PC-3 (cell line): ENCODE data around the gene PTPN23. TPM values are rescaled to one million over a fixed set of nuclear protein-coding genes. Genes with fewer than 3 reads are reported as not detected.

Experiments used
- ATAC-seq: fragments of 200-7000 bp; cut with Tn5 transposase; 2 replicates; pipeline ENCODE4 v1.9.1; 2020; ENCODE audit warnings: mild to moderate bottlenecking, moderate library complexity
- BruUV-seq: library from RNA; stranded (reverse); fragments of 400-500 nt; replicated peaks from 2 replicates; lab custom pipeline; 2021; lab: Mats Ljungman, UMichigan
- CTCF ChIA-PET: fragments of 300-600 bp; sonication (Branson Sonifier 250); formaldehyde crosslinking; loops from one replicate; lab custom pipeline; 2022; ENCODE audit warnings: antibody characterized with exemption; lab: Charles Lee
- POLR2A ChIA-PET: fragments of 300-600 bp; sonication (Branson Sonifier 250); formaldehyde crosslinking; loops from one replicate; lab custom pipeline; 2022; ENCODE audit warnings: antibody characterized with exemption; ENCODE audit not compliant: unreplicated experiment; lab: Charles Lee
- DNase-seq: peaks from one replicate; pipeline ENCODE4 v3.0.0-alpha.2; 2015
- H2AFZ ChIP-seq: fragments of 300-600 bp; sonication (generic); 2 replicates; pipeline ENCODE4 v1.6.0; 2016; ENCODE audit warnings: antibody characterized with exemption, low read length
- H3F3A ChIP-seq: fragments of 300-600 bp; sonication (generic); one replicate; pipeline ENCODE4 v1.6.0; 2017; ENCODE audit warnings: antibody characterized with exemption, low read length, control low read depth, mild to moderate bottlenecking; ENCODE audit not compliant: unreplicated experiment
- H3K27ac ChIP-seq: fragments of 300-600 bp; sonication (generic); 2 replicates; pipeline ENCODE4 v1.5.1; 2016; ENCODE audit warnings: mild to moderate bottlenecking, low read length
- H3K27me3 ChIP-seq: fragments of 300-600 bp; sonication (generic); 2 replicates; pipeline ENCODE4 v1.6.1; 2016; ENCODE audit warnings: low read length, mixed read lengths
- H3K36me3 ChIP-seq: fragments of 300-600 bp; sonication (generic); 2 replicates; pipeline ENCODE4 v1.6.1; 2016; ENCODE audit warnings: low read depth, mixed run types, low read length, mixed read lengths
- H3K4me1 ChIP-seq: fragments of 300-600 bp; sonication (generic); 2 replicates; pipeline ENCODE4 v1.5.1; 2016; ENCODE audit warnings: low read length; ENCODE audit not compliant: insufficient read depth
- H3K4me2 ChIP-seq: fragments of 300-600 bp; sonication (generic); 2 replicates; pipeline ENCODE4 v1.6.0; 2016; ENCODE audit warnings: low read length
- H3K4me3 ChIP-seq: fragments of 300-600 bp; sonication (generic); 2 replicates; pipeline ENCODE4 v1.5.1; 2016; ENCODE audit warnings: mild to moderate bottlenecking, low read length, mixed read lengths
- H3K79me2 ChIP-seq: fragments of 300-600 bp; sonication (generic); 2 replicates; pipeline ENCODE4 v1.6.1; 2017; ENCODE audit warnings: low read length, mixed read lengths
- H3K9ac ChIP-seq: fragments of 300-600 bp; sonication (generic); 2 replicates; pipeline ENCODE4 v1.6.0; 2016; ENCODE audit warnings: mild to moderate bottlenecking, low read length
- H3K9me2 ChIP-seq: fragments of 300-600 bp; sonication (generic); replicated peaks from 2 replicates; pipeline ENCODE4 v1.6.1; 2016; ENCODE audit warnings: mixed run types, low read length, mixed read lengths
- H3K9me3 ChIP-seq: fragments of 300-600 bp; sonication (generic); 2 replicates; pipeline ENCODE4 v1.6.1; 2016; ENCODE audit warnings: low read length, mixed read lengths
- H4K20me1 ChIP-seq: fragments of 300-600 bp; sonication (generic); 2 replicates; pipeline ENCODE4 v1.6.1; 2016; ENCODE audit warnings: low read length, mixed read lengths
- CTCF ChIP-seq: fragments of 300-600 bp; sonication (generic); conservative IDR thresholded peaks from 2 replicates; pipeline ENCODE4 v1.5.1; 2017; ENCODE audit warnings: antibody characterized with exemption, low read depth, mild to moderate bottlenecking, low read length
- EZH2 ChIP-seq: fragments of 300-600 bp; sonication (generic); IDR thresholded peaks from one replicate; pipeline ENCODE4 v1.6.1; 2017; ENCODE audit warnings: antibody characterized with exemption, mild to moderate bottlenecking, low read length; ENCODE audit not compliant: unreplicated experiment
- EZH2phosphoT487 ChIP-seq: fragments of 300-600 bp; sonication (generic); IDR thresholded peaks from 2 replicates; pipeline ENCODE4 v1.6.1; 2018; ENCODE audit warnings: mild to moderate bottlenecking, antibody characterized with exemption, low read length, borderline replicate concordance
- intact Hi-C: fragments of 100-400 bp; cut with micrococcal nuclease; formaldehyde crosslinking; loops from 2 replicates; pipeline ENCODE4 v1.9.0; 2023
- total RNA-seq: library from RNA; depleted of rRNA; stranded (reverse); fragments of >200 nt; gene quantifications from 2 replicates; pipeline ENCODE4 v1.2.3, GENCODE V29; 2014

PTPN23 gene
- total RNA-seq, 1 experiment from 2014 or later: 22.3 TPM

DNA sequence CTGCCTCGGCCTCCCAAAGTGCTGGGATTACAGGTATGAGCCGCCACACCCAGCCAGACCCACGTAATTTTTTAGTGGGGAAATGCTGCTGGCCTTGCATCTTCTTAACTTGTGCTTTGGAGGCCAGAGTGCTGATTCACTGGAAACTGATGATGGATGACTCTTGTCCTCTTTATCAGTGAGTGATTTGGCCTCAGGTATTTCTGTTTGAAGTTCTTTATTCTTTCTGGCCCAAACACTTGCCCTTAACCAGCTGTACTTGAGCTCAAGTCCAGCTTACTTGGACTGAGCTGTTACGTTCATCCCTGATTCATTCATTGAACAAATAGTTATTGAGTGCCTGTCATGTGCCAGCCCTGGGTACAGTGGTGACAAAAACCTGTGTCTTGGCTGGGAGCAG lies 4.2 kb downstream of the PTPN23 start:
- Histone ChIP-seq H3K4me1 (peaks cover 23% of the 10 kb centered on the region), H3K79me2 (peaks cover 90% of the 10 kb centered on the region), H3K9ac (no peak overlapping the region), H3K9me3 (no peaks in the 10 kb centered on the region), H4K20me1 (peaks cover 32% of the 10 kb centered on the region), H3K27me3 (no peaks in the 10 kb centered on the region), H2AFZ (no peak overlapping the region), H3K4me2 (no peak overlapping the region), H3K27ac (peak overlapping the region; percentile 3; the same call in 1 of the 2 replicates), H3K4me3 (no peak overlapping the region), H3F3A (no peaks in the 10 kb centered on the region), H3K36me3 (peaks cover 15% of the 10 kb centered on the region), H3K9me2 (no peaks in the 10 kb centered on the region)
- POLR2A ChIA-PET: no interaction called here
- intact Hi-C loops: loop anchor here (10.0 kb wide), 2 partner anchors 100 to 1170 kb away; partner anchors contain the start of genes KIF9, KLHL18 and PFKFB4
- TF ChIP-seq EZH2: no peak
- TF ChIP-seq CTCF: no peak
- TF ChIP-seq EZH2phosphoT487: no peak
- no TSS peak for BruUV-seq
- CTCF ChIA-PET: no interaction called here
- ATAC-seq: no peak
- peak; percentile 73 for DNase-seq

GRCh38 chr3:47385796-47386195 lies 5.0 kb downstream of the PTPN23 start:
- Histone ChIP-seq H2AFZ (no peak overlapping the region), H3K4me1 (peaks cover 21% of the 10 kb centered on the region), H3K4me3 (no peak overlapping the region), H3K27ac (no peak overlapping the region), H3K9ac (no peak overlapping the region), H3K9me3 (no peaks in the 10 kb centered on the region), H3K9me2 (no peaks in the 10 kb centered on the region), H3K36me3 (peaks cover 15% of the 10 kb centered on the region), H3K4me2 (no peak overlapping the region), H3K79me2 (peaks cover 93% of the 10 kb centered on the region), H3F3A (no peaks in the 10 kb centered on the region), H3K27me3 (no peaks in the 10 kb centered on the region), H4K20me1 (peaks cover 37% of the 10 kb centered on the region)
- ChIA-PET CTCF (no interaction called here), POLR2A (no interaction called here)
- no peak for TF ChIP-seq EZH2phosphoT487
- TF ChIP-seq EZH2: no peak
- TF ChIP-seq CTCF: no peak
- no peak for ATAC-seq
- no TSS peak for BruUV-seq
- no peak for DNase-seq
- intact Hi-C loops: loop anchor here (10.0 kb wide), 2 partner anchors 101 to 1169 kb away; partner anchors contain the start of genes KIF9, KLHL18 and PFKFB4

DNA sequence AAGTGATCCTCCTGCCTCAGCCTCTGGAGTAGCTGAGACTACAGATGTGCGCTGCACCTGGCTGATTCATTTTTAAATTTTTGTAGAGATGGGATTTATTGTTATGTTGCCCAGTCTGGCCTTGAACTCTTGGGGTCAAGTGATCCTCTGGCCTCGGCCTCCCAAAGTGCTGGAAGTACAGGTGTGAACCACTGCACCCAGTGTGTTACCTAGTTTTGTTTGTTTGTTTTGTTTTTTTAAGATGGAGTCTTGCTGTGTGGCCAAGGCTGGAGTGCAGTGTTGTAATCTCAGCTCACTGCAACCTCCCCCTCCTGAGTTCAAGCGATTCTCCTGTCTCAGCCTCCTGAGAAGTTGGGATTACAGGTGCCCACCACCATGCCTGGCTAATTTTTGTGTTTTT lies 12.1 kb downstream of the PTPN23 start:
- peaks cover 12% of the 10 kb centered on the region for H3K4me1 ChIP-seq
- H4K20me1 ChIP-seq: peaks cover 36% of the 10 kb centered on the region
- no TSS peak for BruUV-seq
- ChIA-PET CTCF (no interaction called here), POLR2A (no interaction called here)
- DNase-seq (no peak), ATAC-seq (no peak)
- H3K4me3 ChIP-seq: no peak overlapping the region
- intact Hi-C loops: no loop called here
- no peaks in the 10 kb centered on the region for H3K27me3 ChIP-seq
- no peaks in the 10 kb centered on the region for H3K9me2 ChIP-seq
- H3K9me3 ChIP-seq: no peaks in the 10 kb centered on the region
- H3K9ac ChIP-seq: no peak overlapping the region
- H2AFZ ChIP-seq: no peak overlapping the region
- peaks cover 17% of the 10 kb centered on the region for H3K36me3 ChIP-seq
- peaks cover 85% of the 10 kb centered on the region for H3K79me2 ChIP-seq
- no peaks in the 10 kb centered on the region for H3F3A ChIP-seq
- H3K4me2 ChIP-seq: no peak overlapping the region
- no peak overlapping the region for H3K27ac ChIP-seq
- no peak for TF ChIP-seq EZH2
- no peak for TF ChIP-seq CTCF
